PC-9 (cell line): ENCODE results near the gene LMCD1. TPM values are rescaled to one million over a fixed set of nuclear protein-coding genes. Genes with fewer than 3 reads are reported as not detected.

Experiments used
- BruUV-seq: library from RNA; stranded (reverse); fragments of 400-500 nt; replicated peaks from 2 replicates; lab custom pipeline; 2021; lab: Mats Ljungman, UMichigan
- CTCF ChIA-PET: fragments of 300-600 bp; sonication (Branson Sonifier 250); formaldehyde crosslinking; loops from one replicate; lab custom pipeline; 2022; ENCODE audit warnings: antibody characterized with exemption; lab: Charles Lee
- POLR2A ChIA-PET: fragments of 300-600 bp; sonication (Branson Sonifier 250); formaldehyde crosslinking; loops from one replicate; lab custom pipeline; 2022; ENCODE audit warnings: antibody characterized with exemption; ENCODE audit not compliant: unreplicated experiment; lab: Charles Lee
- DNase-seq, 2 experiments: peaks; one replicate each; pipeline versions ENCODE4 v3.0.0 to v3.0.0-alpha.2; 2015 to 2022; ENCODE audit warnings: mixed read lengths in 1 of 2
- H2AFZ ChIP-seq: fragments of 200-600 bp; sonication (generic); 2 replicates; pipeline ENCODE4 v1.8.1; 2017; ENCODE audit warnings: antibody characterized with exemption
- H3F3A ChIP-seq: fragments of 200-600 bp; sonication (generic); 2 replicates; pipeline ENCODE4 v1.8.1; 2017; ENCODE audit warnings: antibody characterized with exemption, mild to moderate bottlenecking, low read depth; ENCODE audit not compliant: insufficient read depth
- H3K27ac ChIP-seq: fragments of 200-600 bp; sonication (generic); 2 replicates; pipeline ENCODE4 v1.6.1; 2016; ENCODE audit warnings: mixed run types
- H3K27me3 ChIP-seq: fragments of 200-600 bp; sonication (generic); 2 replicates; pipeline ENCODE4 v1.6.1; 2016; ENCODE audit warnings: low read depth, mixed run types; ENCODE audit not compliant: insufficient read depth
- H3K36me3 ChIP-seq: fragments of 200-600 bp; sonication (generic); 2 replicates; pipeline ENCODE4 v1.6.1; 2016; ENCODE audit warnings: low read depth, mixed run types
- H3K4me1 ChIP-seq: fragments of 200-600 bp; sonication (generic); replicated peaks from 2 replicates; pipeline ENCODE4 v1.6.1; 2016; ENCODE audit warnings: mixed run types; ENCODE audit not compliant: insufficient read depth
- H3K4me2 ChIP-seq: fragments of 200-600 bp; sonication (generic); 2 replicates; pipeline ENCODE4 v1.6.1; 2017; ENCODE audit warnings: mixed run types
- H3K4me3 ChIP-seq: fragments of 200-600 bp; sonication (generic); 2 replicates; pipeline ENCODE4 v1.6.1; 2016; ENCODE audit warnings: mixed run types
- H3K79me2 ChIP-seq: fragments of 200-600 bp; sonication (generic); 2 replicates; pipeline ENCODE4 v1.6.1; 2017; ENCODE audit warnings: low read depth, mixed run types
- H3K9me2 ChIP-seq: fragments of 200-600 bp; sonication (generic); 2 replicates; pipeline ENCODE4 v1.8.1; 2017; ENCODE audit warnings: mild to moderate bottlenecking; ENCODE audit not compliant: insufficient read depth
- H3K9me3 ChIP-seq: fragments of 200-600 bp; sonication (generic); 2 replicates; pipeline ENCODE4 v1.8.1; 2016; ENCODE audit warnings: low read depth; ENCODE audit not compliant: insufficient read depth
- H4K20me1 ChIP-seq: fragments of 200-600 bp; sonication (generic); 2 replicates; pipeline ENCODE4 v1.8.1; 2017; ENCODE audit not compliant: insufficient read depth
- EZH2 ChIP-seq: fragments of 200-600 bp; sonication (generic); IDR thresholded peaks from 2 replicates; pipeline ENCODE4 v1.8.0; 2017; ENCODE audit warnings: antibody characterized with exemption, low read depth
- intact Hi-C: fragments of 100-400 bp; cut with micrococcal nuclease; formaldehyde crosslinking; loops from one replicate; pipeline ENCODE4 v1.10.0; 2022; ENCODE audit not compliant: unreplicated experiment
- total RNA-seq: library from RNA; stranded (reverse); gene quantifications from 2 replicates; pipeline ENCODE4 v1.2.3, GENCODE V29; 2021
- TF ChIP-seq, protein P1 (sequence below): fragments of 200-600 bp; sonication (generic); conservative IDR thresholded peaks from 2 replicates; pipeline ENCODE4 v1.6.1; 2017; ENCODE audit warnings: mixed run types, antibody characterized with exemption, mild to moderate bottlenecking, moderate library complexity

The LMCD1 gene
- total RNA-seq, 1 experiment from 2014 or later, result 10.3 TPM

DNA sequence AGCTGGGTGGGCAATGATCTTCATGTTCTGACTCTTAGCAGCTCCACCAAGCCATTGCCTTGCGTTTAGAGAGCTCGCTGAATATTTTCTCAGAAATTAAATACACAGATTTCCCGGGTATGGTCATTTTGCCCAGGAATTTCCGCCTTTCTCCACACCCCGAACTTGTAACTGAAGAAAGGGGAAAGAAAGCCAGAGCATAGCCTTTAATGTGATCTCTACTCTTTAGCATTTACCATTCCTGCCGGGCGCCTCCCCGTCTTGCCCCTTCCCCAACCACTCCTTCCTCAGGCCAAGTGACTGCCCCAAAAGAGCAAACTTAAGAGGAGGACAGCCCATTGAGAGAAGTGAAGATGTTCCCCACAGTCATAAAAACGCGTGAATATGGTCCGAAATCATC, 53.1 kb downstream of the LMCD1 start:
- no peaks in the 10 kb centered on the region for H3K9me3 ChIP-seq
- no peak for DNase-seq
- H3K36me3 ChIP-seq, result no peaks in the 10 kb centered on the region
- no TSS peak for BruUV-seq
- intact Hi-C loops, result no loop called here
- H3K27ac ChIP-seq, result no peak overlapping the region
- no peak for TF ChIP-seq EZH2
- TF ChIP-seq, protein P1, sequence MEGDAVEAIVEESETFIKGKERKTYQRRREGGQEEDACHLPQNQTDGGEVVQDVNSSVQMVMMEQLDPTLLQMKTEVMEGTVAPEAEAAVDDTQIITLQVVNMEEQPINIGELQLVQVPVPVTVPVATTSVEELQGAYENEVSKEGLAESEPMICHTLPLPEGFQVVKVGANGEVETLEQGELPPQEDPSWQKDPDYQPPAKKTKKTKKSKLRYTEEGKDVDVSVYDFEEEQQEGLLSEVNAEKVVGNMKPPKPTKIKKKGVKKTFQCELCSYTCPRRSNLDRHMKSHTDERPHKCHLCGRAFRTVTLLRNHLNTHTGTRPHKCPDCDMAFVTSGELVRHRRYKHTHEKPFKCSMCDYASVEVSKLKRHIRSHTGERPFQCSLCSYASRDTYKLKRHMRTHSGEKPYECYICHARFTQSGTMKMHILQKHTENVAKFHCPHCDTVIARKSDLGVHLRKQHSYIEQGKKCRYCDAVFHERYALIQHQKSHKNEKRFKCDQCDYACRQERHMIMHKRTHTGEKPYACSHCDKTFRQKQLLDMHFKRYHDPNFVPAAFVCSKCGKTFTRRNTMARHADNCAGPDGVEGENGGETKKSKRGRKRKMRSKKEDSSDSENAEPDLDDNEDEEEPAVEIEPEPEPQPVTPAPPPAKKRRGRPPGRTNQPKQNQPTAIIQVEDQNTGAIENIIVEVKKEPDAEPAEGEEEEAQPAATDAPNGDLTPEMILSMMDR, result no peak
- no peaks in the 10 kb centered on the region for H3K27me3 ChIP-seq
- H3F3A ChIP-seq, result no peaks in the 10 kb centered on the region
- H3K79me2 ChIP-seq, result no peaks in the 10 kb centered on the region
- ChIA-PET CTCF (no interaction called here), POLR2A (no interaction called here)
- no peaks in the 10 kb centered on the region for H4K20me1 ChIP-seq
- no peak overlapping the region for H3K4me3 ChIP-seq
- H3K9me2 ChIP-seq, result no peaks in the 10 kb centered on the region
- H3K4me2 ChIP-seq, result no peak overlapping the region
- H3K4me1 ChIP-seq, result no peaks in the 10 kb centered on the region
- no peak overlapping the region for H2AFZ ChIP-seq

DNA sequence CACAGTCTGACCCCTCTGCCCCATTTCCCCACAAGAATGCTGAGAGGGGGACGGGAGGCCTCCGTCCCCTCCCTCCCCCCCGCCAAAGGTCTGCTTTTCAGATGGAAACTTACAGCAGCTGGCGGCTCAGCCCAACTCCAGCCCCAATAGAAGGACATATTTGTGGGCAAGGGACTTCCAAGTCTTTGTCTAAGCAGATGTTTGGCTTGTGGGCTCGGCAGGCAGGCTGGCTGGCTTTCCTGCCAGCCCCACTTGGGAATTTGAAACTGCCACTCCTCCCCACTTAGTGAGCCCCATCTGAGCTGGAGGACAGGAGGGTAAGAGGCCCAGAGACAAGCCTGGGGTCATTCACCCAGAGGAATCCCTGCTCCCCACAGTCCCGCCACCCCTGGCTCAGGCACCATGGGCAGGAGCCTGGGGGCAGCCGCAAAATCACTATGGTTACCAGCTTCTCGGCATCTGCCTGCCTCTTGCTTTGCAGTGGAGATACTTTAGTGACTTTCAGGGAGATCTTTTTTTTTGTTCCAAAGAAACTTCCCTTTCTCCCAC, 53.6 kb downstream of the LMCD1 start:
- CTCF ChIA-PET, result no interaction called here
- no peak overlapping the region for H2AFZ ChIP-seq
- H3K9me2 ChIP-seq, result no peaks in the 10 kb centered on the region
- no peaks in the 10 kb centered on the region for H3K79me2 ChIP-seq
- no peaks in the 10 kb centered on the region for H3K27me3 ChIP-seq
- H3K4me3 ChIP-seq, result no peak overlapping the region
- no peaks in the 10 kb centered on the region for H3K9me3 ChIP-seq
- no peak for DNase-seq
- intact Hi-C loops, result no loop called here
- BruUV-seq, result no TSS peak
- no peak overlapping the region for H3K27ac ChIP-seq
- POLR2A ChIA-PET, result interaction anchor here (0.6 kb wide), 1 partner anchor 113 kb away, joined by 3 read pairs; no protein-coding TSS in a partner anchor
- no peaks in the 10 kb centered on the region for H3F3A ChIP-seq
- no peaks in the 10 kb centered on the region for H3K4me1 ChIP-seq
- no peaks in the 10 kb centered on the region for H3K36me3 ChIP-seq
- H3K4me2 ChIP-seq, result no peak overlapping the region
- no peaks in the 10 kb centered on the region for H4K20me1 ChIP-seq
- TF ChIP-seq, protein P1, result no peak
- TF ChIP-seq EZH2, result no peak

DNA sequence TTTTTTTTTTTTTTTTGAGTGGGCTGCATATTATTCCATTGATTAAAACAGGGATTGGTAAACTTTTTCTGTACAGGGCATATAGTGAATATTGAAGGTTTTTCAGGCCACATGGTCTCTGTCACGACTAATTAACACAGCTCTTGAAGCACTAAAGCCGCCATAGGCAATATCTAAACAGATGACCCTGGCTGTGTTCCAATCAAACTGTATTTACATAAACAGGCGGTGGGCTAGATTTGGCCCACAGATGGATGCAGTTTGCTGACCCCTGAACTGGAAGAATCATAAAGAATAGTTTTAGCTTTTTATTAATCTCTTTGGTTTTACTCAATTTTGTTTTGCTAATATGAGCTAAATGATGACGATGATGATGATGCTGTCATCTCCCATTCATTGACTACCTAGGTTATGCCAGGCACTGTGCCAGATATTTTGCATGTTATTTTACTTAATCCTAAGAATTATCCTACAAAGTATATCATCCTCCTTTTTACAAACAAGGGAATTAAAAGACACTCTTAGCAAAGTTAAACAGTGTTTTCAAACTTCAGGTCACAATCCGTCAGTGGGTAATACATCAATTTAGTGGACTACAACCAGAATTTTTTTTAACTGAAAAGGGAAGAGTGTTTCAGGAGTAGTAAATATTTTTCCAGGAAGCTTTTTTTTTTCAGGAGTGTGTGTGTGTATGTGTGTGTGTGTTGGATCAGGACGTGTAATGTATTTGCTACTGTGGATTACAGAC, 54.3 kb downstream of the LMCD1 start:
- POLR2A ChIA-PET, result interaction anchor here (0.6 kb wide), 1 partner anchor 114 kb away, joined by 3 read pairs; no protein-coding TSS in a partner anchor

More for the DNA sequence above, 54.3 kb downstream of the LMCD1 start:
- no peak for TF ChIP-seq EZH2
- TF ChIP-seq, protein P1, result no peak
- Histone ChIP-seq H3K36me3 (no peaks in the 10 kb centered on the region), H3K4me3 (no peak overlapping the region), H3F3A (no peaks in the 10 kb centered on the region), H3K9me2 (no peaks in the 10 kb centered on the region), H2AFZ (no peak overlapping the region), H3K9me3 (no peaks in the 10 kb centered on the region), H3K4me1 (no peaks in the 10 kb centered on the region), H3K4me2 (no peak overlapping the region), H4K20me1 (no peaks in the 10 kb centered on the region), H3K27me3 (no peaks in the 10 kb centered on the region), H3K79me2 (no peaks in the 10 kb centered on the region), H3K27ac (no peak overlapping the region)
- no TSS peak for BruUV-seq
- intact Hi-C loops, result no loop called here
- DNase-seq, result no peak
- CTCF ChIA-PET, result no interaction called here
